Keratinocyte (primary cell): Measurements from ENCODE around the gene LIPN. TPM values are rescaled to one million over a fixed set of nuclear protein-coding genes. Genes with fewer than 3 reads are reported as not detected.

Experiments used
- DNase-seq: peaks from one replicate; pipeline ENCODE4 v3.0.0-alpha.2; 2011; ENCODE audit warnings: low read depth, missing footprints, low spot score
- FAIRE-seq: peaks from 2 replicates; lab custom pipeline; 2011; peaks lifted over from hg19 to GRCh38; lab: Jason Lieb, UNC
- H2AFZ ChIP-seq: 2 replicates; pipeline ENCODE4 v1.6.0; 2012; ENCODE audit warnings: low read length, control low read depth, inconsistent platforms; ENCODE audit not compliant: control insufficient read depth
- H3K27ac ChIP-seq: 2 replicates; pipeline ENCODE4 v1.5.1; 2011; ENCODE audit warnings: low read length; ENCODE audit not compliant: control insufficient read depth, insufficient read depth
- H3K27me3 ChIP-seq: 3 replicates; pipeline ENCODE4 v1.6.0; 2011; ENCODE audit warnings: low read length; ENCODE audit not compliant: control insufficient read depth, insufficient read depth; ENCODE audit errors: extremely low read depth
- H3K36me3 ChIP-seq, 2 experiments: 2 replicates in 1 of 2; 3 replicates in 1 of 2; pipeline ENCODE4 v1.5.1; 2011; ENCODE audit warnings: low read length in 2 of 2, mild to moderate bottlenecking in 1 of 2; ENCODE audit not compliant: control insufficient read depth in 2 of 2, insufficient read depth in 2 of 2; ENCODE audit errors: extremely low read depth in 1 of 2
- H3K4me1 ChIP-seq: 3 replicates; pipeline ENCODE4 v1.5.1; 2011; ENCODE audit warnings: low read length; ENCODE audit not compliant: control insufficient read depth, insufficient read depth; ENCODE audit errors: extremely low read depth
- H3K4me2 ChIP-seq: 3 replicates; pipeline ENCODE4 v1.6.0; 2011; ENCODE audit warnings: low read depth, low read length; ENCODE audit not compliant: control insufficient read depth, insufficient read depth; ENCODE audit errors: extremely low read depth
- H3K4me3 ChIP-seq, 3 experiments: fragments of 200-600 bp in 1 of 3; sonication (generic) in 1 of 3; 2 replicates in 2 of 3; 3 replicates in 1 of 3; pipeline ENCODE4 v1.5.1; 2011 to 2016; ENCODE audit warnings: low read length in 3 of 3, mild to moderate bottlenecking in 3 of 3, control low read depth in 2 of 3, inconsistent platforms in 1 of 3, low read depth in 1 of 3, mixed read lengths in 1 of 3, mixed run types in 1 of 3, moderate library complexity in 1 of 3; ENCODE audit not compliant: control insufficient read depth in 2 of 3, insufficient read depth in 2 of 3; ENCODE audit errors: extremely low read depth in 1 of 3
- H3K79me2 ChIP-seq: 2 replicates; pipeline ENCODE4 v1.6.0; 2012; ENCODE audit warnings: low read length; ENCODE audit not compliant: control insufficient read depth, insufficient read depth
- H3K9ac ChIP-seq: 3 replicates; pipeline ENCODE4 v1.6.0; 2011; ENCODE audit warnings: low read length; ENCODE audit not compliant: control insufficient read depth, insufficient read depth; ENCODE audit errors: extremely low read depth
- H3K9me1 ChIP-seq: 3 replicates; pipeline ENCODE4 v1.6.0; 2011; ENCODE audit warnings: low read length; ENCODE audit not compliant: control insufficient read depth, insufficient read depth; ENCODE audit errors: extremely low read depth
- H3K9me3 ChIP-seq: 2 replicates; pipeline ENCODE4 v1.5.1; 2012; ENCODE audit warnings: low read depth, low read length; ENCODE audit not compliant: control insufficient read depth
- H4K20me1 ChIP-seq: 3 replicates; pipeline ENCODE4 v1.6.0; 2011; ENCODE audit warnings: low read length; ENCODE audit not compliant: control insufficient read depth, insufficient read depth; ENCODE audit errors: extremely low read depth
- EZH2 ChIP-seq: IDR thresholded peaks from one replicate; pipeline ENCODE4 v1.6.1; 2012; ENCODE audit warnings: inconsistent platforms, mild to moderate bottlenecking, low read length, moderate library complexity
- dilution Hi-C: fragments of 300-500 bp; cut with MboI; formaldehyde crosslinking; loops from one replicate; pipeline ENCODE4 v1.7.0; 2020; ENCODE audit warnings: low sequenced_read_pairs; ENCODE audit not compliant: extremely low pct_ligation_motif_present
- polyA plus RNA-seq, 5 experiments: library from polyadenylated mRNA; depleted of rRNA in 3 of 5; stranded (reverse) in 3 of 5; stranded (forward) in 1 of 5; unstranded in 1 of 5; fragments of >200 nt; gene quantifications; 1 replicate in 1 of 5; 2 replicates in 3 of 5; 3 replicates in 1 of 5; pipeline versions ENCODE4 v1.2.1 to v1.2.3, GENCODE V29; 2011 to 2012; ENCODE audit warnings: missing spikeins in 2 of 5, low read depth in 1 of 5, low replicate concordance in 1 of 5
- TF ChIP-seq, protein P1 (sequence below), 3 experiments: IDR thresholded peaks in 1 of 3; conservative IDR thresholded peaks in 1 of 3; optimal IDR thresholded peaks in 1 of 3; 2 replicates in 2 of 3; 3 replicates in 1 of 3; pipeline versions ENCODE3 to v1.5.1; 2011; ENCODE audit warnings: low read length in 3 of 3, mild to moderate bottlenecking in 3 of 3, moderate library complexity in 2 of 3, control low read depth in 1 of 3, inconsistent platforms in 1 of 3; ENCODE audit not compliant: insufficient read depth in 2 of 3; ENCODE audit errors: extremely low read depth in 1 of 3

LIPN gene
- polyA plus RNA-seq, 1 donor (not counting 4 experiments of a cell fraction or from before 2014, with no cell fraction given), result 0.20 TPM

DNA sequence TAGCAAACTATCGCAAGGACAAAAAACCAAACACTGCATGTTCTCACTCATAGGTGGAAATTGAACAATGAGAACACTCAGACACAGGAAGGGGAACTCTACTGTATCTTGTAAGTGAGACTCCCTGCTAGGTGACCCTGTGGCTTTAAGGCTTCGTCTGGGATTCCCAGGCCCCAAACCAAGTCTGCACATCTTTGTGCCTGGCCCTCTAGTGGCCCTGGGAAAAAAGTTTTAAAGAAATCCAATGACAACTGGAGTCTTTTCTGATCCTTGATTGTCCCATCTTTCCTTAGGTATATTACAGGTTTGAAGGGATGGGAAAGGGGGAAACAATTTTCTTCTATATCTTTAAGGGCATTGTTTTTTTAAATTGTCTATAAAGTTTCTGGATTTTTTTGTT, 32.1 kb downstream of the LIPN start:
- Histone ChIP-seq H3K79me2 (no peaks in the 10 kb centered on the region), H3K36me3 (no peaks in the 10 kb centered on the region), H2AFZ (no peak overlapping the region), H3K27me3 (no peaks in the 10 kb centered on the region), H3K9ac (no peak overlapping the region), H3K4me2 (no peak overlapping the region), H3K4me1 (peaks cover 6% of the 10 kb centered on the region), H3K27ac (no peak overlapping the region), H3K4me3 (no peak overlapping the region), H3K9me3 (no peaks in the 10 kb centered on the region), H4K20me1 (no peaks in the 10 kb centered on the region), H3K9me1 (no peaks in the 10 kb centered on the region)
- no peak for DNase-seq
- no peak for FAIRE-seq
- dilution Hi-C loops, result no loop called here
- no peak for TF ChIP-seq EZH2
- TF ChIP-seq, protein P1, sequence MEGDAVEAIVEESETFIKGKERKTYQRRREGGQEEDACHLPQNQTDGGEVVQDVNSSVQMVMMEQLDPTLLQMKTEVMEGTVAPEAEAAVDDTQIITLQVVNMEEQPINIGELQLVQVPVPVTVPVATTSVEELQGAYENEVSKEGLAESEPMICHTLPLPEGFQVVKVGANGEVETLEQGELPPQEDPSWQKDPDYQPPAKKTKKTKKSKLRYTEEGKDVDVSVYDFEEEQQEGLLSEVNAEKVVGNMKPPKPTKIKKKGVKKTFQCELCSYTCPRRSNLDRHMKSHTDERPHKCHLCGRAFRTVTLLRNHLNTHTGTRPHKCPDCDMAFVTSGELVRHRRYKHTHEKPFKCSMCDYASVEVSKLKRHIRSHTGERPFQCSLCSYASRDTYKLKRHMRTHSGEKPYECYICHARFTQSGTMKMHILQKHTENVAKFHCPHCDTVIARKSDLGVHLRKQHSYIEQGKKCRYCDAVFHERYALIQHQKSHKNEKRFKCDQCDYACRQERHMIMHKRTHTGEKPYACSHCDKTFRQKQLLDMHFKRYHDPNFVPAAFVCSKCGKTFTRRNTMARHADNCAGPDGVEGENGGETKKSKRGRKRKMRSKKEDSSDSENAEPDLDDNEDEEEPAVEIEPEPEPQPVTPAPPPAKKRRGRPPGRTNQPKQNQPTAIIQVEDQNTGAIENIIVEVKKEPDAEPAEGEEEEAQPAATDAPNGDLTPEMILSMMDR (optimal IDR thresholded peaks at IDR 0.05 in 1 of 3, IDR thresholded peaks at IDR 0.05 in 1 of 3, conservative IDR thresholded peaks at IDR 0.05 in 1 of 3; ENCODE audit: extremely low read depth in 1 of 3, insufficient read depth in 2 of 3, low read length in 3 of 3), result peak; percentile 47 to 69 (median 57)

DNA sequence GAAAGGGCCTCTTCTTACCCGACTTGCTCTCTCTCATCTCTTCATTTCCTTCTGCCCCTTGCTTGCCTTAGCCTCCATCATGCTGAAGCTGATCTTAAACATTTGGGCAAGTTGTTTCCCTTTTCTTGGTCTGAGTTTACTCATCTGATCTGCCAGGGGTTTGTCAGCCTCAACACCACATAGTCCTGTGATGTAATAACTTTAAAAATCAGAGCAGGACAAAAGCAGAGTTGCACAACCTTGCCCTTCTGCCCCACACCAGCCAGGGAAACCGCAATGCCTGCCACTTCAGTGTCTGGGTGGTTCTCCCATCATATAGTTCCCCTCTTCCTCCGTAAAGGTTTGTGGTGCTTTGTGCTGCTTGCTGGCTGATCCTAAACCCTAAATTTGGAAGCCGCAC, 32.8 kb downstream of the LIPN start:
- Histone ChIP-seq H3K9me3 (no peaks in the 10 kb centered on the region), H3K27me3 (no peaks in the 10 kb centered on the region), H3K4me1 (peaks cover 6% of the 10 kb centered on the region), H3K4me3 (no peak overlapping the region), H3K27ac (no peak overlapping the region), H3K79me2 (no peaks in the 10 kb centered on the region), H3K9me1 (no peaks in the 10 kb centered on the region), H2AFZ (no peak overlapping the region), H3K36me3 (no peaks in the 10 kb centered on the region), H4K20me1 (no peaks in the 10 kb centered on the region), H3K4me2 (no peak overlapping the region), H3K9ac (no peak overlapping the region)
- TF ChIP-seq, protein P1 (optimal IDR thresholded peaks at IDR 0.05 in 1 of 3, IDR thresholded peaks at IDR 0.05 in 1 of 3, conservative IDR thresholded peaks at IDR 0.05 in 1 of 3; ENCODE audit: extremely low read depth in 1 of 3, insufficient read depth in 2 of 3, low read length in 3 of 3), result no peak
- no peak for TF ChIP-seq EZH2
- DNase-seq (no peak), FAIRE-seq (no peak)
- dilution Hi-C loops, result no loop called here
